Stromal cell of bone marrow (primary cell): ENCODE results near the gene HS6ST2.
A peak's percentile ranks its signal among the peaks of the same experiment; 100 is the strongest.

Experiments
- DNase-seq: peaks from one replicate; pipeline ENCODE4 v3.0.0-alpha.2; 2012; ENCODE audit warnings: low read depth

The HS6ST2 gene

DNA sequence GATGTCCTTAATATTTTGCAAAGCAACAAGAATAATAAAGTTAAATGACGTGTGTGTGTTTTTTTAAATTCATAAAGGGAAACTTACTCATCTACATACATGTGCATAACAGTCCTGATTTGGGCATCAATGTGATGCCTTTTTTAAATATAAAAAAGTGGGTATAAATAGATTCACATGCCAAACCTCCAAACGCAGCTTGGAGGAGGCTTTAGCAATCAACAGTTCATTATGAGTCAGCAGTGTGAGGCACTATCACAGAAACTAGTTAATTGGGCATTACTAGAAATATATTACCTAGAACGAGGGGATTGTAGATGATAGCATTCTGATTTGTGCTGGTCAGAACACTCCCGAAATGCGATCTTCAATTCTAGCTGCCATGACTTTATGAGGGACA, 115.1 kb downstream of the HS6ST2 start:
- no peak for DNase-seq

DNA sequence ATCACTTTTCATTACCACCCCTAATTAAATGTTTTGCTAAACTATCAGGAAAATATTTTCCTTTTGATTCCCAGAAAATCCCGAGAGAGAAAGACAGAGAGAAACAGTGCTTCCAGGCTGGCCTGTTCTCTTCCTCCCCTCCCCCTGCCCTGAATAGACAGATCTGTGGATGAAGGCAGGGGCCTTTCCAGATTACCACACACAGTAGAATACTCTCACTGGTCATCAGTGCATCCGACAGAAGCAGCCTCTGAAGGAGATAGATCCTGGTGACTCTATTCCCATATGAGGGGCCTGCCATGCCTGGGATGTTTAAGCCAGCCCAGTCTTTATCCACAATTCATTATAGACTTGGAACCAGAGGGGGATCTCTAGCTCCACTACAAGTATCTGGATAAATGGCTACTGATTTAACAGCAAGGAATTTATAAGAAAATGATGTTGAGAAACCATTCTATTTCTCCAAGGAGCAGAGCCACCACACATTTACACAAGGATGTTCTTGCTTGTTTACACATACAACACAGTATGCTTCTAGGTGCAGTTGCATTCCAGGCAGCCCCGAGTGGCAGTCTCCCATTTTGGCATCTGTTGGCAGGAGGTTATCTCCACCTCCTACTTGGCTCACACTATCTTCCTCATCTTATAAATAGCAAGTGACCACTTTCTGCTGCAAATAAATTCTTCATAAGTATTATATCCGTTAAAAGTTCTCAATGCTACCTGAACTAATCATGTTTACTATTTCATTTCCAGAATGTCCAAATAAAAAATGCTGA, 115.8 kb downstream of the HS6ST2 start:
- DNase-seq, result no peak

DNA sequence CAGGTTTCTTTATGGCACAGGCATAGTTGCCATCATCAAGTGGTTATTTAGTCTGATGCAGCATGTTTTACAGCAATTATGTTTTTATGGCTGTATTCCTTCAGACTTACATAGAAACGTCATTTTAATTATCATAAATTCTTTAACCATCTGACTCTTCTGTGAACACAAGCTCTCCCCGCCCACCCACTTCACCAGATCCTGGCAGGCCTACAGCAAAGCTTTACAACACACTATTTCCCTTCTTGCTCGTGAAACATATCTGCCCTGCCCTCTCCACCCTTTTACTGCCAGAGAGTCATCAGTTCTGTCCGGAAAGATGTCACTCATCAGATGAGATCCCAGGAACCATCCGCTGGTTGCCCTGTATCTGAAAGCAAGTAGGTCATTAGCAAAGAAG, 120.5 kb downstream of the HS6ST2 start:
- no peak for DNase-seq

GRCh38 chrX:132837126-132837525, 121.3 kb downstream of the HS6ST2 start:
- peak; percentile 44 for DNase-seq

DNA sequence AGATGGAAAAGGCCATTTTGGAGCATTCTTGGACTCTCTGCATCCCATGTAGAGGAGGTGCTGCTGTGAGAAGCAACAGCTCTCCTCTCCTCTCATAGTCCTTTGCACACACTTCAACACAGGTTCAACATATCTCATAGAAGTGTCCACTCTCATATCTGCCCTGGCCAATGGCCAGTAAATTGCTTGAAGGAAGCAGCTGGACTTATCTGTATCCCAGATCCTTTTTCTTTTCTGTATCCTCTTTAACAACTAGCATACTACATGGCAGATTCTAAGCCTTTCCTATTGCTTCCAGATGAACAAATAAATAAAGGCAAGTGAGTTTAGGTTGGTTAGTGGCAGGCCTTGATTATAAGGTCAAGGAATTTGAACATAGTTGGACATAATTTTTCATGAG, 122.0 kb downstream of the HS6ST2 start:
- no peak for DNase-seq

DNA sequence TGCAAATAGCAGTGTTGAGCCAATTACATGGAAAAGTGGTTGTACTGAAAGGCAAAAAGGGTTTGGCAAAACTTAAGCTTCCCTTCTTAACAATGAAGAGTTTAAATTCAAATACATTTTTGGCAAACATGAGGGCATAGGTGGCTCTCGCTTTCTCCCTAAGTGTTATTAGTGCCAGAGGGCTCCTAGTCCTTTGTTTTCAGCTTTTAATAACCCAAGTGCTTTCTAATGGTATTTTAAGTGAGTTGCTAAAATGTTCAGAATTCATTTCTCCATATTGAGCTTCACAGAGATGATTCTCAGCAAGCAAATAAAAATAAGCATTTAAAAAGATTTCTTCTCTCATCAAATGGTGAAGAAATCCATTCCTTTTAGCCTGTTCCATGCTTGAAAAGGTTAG, 123.7 kb downstream of the HS6ST2 start:
- no peak for DNase-seq

- DNase-seq, result no peak
These were observed 124.3 kb downstream of the HS6ST2 start for GRCh38 chrX:132834109-132834508.

GRCh38 chrX:132833373-132833772, 125.1 kb downstream of the HS6ST2 start:
- DNase-seq, result no peak

DNA sequence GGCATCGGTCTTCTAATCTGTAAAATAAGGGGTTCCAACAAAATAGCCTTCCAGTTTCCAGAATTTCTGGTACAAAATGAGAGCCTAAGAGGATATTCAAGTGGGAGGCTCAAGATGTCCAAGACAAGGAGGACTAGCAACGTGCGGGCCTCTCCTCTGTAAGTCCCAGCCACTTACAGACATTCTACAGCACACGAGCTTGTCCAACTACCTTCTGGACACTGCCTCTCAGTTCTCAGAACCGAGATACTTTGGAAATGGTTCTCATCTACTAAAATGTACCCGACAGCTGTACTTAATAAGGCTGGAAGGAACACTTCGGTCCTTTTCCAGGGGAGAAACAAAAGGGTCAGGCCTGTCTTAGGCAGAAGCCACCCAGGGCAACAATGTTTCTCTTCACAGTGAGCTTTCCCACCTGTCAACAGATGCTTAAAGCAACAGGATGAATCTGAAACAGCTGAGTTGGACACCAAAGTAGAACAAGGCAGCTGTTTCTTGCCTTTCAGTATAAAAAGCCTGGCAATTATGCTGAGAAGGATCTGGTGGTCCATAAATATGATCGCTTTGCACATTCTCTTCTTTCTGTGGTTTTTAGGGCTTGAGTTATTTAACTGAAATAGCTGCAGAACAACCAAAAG, 127.0 kb downstream of the HS6ST2 start:
- DNase-seq, result no peak

- no peak for DNase-seq
These were observed 135.8 kb downstream of the HS6ST2 start for GRCh38 chrX:132822634-132823012.

DNA sequence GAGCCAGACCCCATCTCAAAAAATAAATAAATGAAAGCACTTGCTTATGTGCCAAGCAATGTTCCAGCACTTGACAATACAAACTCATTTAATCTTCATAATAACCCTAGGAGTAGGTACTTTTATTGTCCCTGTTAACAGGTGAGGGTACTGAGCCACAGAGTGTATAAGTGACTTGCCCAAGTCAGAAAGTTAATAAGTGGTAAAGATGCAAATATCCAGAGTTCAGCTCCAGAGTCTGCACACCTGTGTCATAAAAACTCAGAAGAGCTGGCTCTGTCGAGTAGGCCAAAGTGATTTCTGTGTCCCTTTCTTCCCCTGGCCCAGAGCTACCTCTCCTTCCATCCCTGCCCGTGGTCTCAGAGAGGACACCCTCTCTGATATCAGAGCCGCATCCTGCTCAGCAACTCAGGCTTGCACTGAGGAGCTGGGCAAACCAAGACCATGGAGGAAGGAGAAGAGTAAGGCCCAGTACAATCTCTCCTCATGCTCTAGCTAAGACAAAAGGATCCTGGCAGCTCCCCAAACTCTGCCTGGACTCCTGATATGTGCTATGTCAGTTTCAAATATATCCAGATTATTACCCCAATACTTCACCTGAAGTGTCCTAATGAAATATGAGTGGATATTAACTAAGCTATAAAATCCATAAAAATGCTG, 136.3 kb downstream of the HS6ST2 start:
- DNase-seq, result no peak

DNA sequence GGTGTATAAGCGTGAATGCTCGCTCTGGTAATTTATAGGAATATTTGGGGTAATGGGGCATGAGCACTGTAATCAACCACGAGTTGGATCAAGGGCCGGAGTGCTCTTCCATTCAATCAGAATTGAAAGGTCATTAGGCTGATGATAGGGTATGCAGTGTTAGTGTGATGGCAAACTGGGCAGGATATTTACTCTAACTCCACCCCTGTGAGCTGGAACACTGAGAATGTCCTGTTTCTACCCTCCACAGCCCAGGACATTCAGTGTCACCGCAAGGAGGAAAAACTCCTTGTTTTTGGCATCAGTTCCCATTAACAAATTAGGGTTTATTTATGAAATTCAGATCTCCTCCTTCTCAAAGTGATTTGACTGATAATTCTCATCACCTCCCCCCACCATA, 137.8 kb downstream of the HS6ST2 start:
- no peak for DNase-seq

- no peak for DNase-seq
These were observed 138.6 kb downstream of the HS6ST2 start for GRCh38 chrX:132819711-132820264.

GRCh38 chrX:132818638-132819037, 139.8 kb downstream of the HS6ST2 start:
- no peak for DNase-seq

DNA sequence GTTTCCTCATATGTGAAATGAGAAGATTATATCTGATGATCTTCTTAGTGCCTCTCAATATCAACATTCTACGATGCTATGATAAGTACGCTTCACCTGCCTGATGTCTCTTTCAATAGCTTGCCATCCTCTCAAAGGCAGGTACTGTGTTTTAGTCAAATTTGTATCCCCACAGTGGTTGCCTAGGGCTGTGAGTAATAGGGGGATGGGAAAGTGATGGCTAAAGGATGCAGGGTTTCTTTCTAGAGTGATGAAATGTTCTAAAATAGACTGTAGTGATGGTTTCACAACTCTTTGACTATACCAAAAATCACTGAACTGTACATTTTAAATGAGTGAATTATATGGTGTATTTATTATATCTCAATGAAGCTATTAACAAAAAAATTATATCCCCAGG, 142.8 kb downstream of the HS6ST2 start:
- DNase-seq, result no peak

- DNase-seq, result no peak
These were observed 147.3 kb downstream of the HS6ST2 start for GRCh38 chrX:132810964-132811712.

GRCh38 chrX:132810488-132810887, 147.9 kb downstream of the HS6ST2 start:
- DNase-seq, result no peak

DNA sequence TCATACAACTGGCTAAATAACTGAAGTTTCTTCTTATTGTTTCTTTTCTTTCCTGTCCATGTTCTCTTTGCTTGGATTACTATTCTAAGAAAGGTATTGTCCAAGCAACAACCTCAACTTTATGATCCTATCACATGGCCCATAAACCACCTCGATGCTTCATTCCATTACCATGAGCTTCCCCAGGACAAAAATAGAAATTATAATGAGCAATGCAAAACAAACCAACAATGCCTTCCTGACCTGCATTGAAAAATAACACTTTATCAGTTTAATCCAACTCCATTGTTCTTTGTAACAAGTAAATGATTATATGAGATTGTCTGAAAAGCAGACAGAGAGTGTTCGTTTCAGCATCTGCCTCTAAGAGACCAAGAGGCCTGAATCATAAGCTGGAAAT, 148.8 kb downstream of the HS6ST2 start:
- no peak for DNase-seq

DNA sequence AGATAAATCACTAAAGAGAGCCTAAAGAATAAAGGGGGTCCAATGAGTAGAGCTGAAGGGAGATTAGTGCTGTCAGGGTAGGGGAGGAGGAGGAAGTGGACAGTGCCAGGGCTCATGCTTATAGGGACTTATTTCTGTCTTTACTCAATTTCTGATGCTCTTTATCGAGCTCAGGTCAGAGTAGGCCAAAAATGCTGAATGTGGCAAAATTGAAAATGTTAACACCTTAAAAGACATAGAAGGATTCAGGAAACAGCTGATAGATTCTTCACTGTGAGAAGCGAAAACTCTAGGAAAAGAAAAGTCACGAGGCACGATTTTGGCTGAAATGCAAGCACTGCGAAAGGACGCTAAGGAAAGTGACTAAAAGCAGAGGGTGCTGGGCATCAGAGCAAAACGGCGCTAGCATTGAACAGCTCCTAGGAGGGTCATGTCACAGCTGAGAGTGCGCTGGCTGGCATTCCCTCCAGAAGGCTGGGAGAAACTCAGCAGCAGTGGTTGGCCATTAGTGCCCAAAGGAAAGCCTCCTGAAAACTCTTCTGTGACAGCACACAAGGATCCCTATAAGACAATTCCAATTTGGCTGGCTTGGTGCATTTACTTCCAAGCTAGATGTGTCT, 150.9 kb downstream of the HS6ST2 start:
- no peak for DNase-seq

DNA sequence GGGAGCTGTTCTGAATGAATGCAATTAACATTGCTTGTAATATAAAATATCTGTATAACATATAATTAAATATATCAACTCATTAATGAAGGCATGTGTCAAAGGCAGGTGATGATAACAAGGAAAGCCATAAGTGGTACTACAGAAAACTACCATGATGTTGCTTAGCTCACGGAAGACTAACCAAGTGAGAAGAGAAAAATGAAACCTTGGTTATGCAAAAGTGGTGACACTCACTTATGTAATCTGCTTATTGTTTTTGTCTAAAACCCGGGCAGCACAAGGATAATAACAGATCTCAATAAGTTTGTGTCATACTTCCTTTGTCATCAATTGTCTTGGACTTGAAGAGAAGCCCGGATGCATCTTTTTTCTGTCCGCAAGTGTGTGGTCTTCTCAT, 156.4 kb downstream of the HS6ST2 start:
- DNase-seq, result no peak

DNA sequence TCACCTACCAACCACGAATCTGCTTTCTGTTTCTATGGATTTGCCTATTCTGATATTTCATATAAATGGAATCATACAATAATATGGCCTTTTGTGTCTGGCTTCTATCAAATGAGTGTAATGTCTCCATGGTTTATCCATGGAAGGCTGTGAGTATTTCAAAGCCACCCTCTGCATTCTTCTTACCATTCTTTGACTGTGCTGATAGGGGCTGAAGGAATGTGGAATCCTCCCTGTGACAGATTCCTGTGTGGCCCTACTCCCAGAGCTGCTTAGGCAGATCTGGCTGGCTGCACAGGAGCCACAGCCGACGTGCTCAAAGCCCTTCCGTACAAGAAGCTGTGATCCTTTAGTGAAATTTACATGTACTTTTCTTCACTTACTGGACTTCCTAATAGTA, 163.2 kb downstream of the HS6ST2 start:
- no peak for DNase-seq

GRCh38 chrX:132791714-132792113, 166.7 kb downstream of the HS6ST2 start:
- DNase-seq, result no peak
